HT-29 (cell line): ENCODE results near the gene WDR72. TPM values are rescaled to one million over a fixed set of nuclear protein-coding genes. Genes with fewer than 3 reads are reported as not detected.
A peak's percentile ranks its signal among the peaks of the same experiment; 100 is the strongest.

Experiments
- DNase-seq: peaks from one replicate; pipeline ENCODE4 v3.0.0-alpha.2; 2015; ENCODE audit warnings: low spot score
- total RNA-seq: library from RNA; depleted of rRNA; stranded (reverse); fragments of >200 nt; shearing (Covaris generic); gene quantifications from 2 replicates; pipeline ENCODE4 v1.2.3, GENCODE V29; 2014

Gene WDR72
- total RNA-seq, 1 experiment from 2014 or later = 1.0 TPM

DNA sequence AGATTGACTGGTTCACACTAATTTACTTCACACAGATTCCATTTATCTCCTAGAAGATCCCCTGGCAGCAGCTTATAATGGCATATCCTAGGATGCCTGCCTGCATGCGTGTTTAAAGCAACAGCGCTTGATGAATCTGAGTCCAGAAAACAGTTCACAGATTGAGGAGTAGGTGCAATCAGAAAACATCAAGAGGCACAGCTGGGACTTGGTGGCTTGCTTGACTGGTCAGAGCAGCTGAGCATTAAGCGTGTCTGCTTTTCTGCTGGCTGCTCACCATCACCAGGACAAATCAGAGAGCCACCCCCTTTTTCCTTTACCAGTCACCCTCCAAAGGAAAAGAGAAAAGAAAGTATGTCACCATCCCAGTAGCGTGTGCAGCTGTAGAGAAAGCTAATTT is 223.6 kb downstream of the WDR72 start:
- peak; percentile 64 for DNase-seq

DNA sequence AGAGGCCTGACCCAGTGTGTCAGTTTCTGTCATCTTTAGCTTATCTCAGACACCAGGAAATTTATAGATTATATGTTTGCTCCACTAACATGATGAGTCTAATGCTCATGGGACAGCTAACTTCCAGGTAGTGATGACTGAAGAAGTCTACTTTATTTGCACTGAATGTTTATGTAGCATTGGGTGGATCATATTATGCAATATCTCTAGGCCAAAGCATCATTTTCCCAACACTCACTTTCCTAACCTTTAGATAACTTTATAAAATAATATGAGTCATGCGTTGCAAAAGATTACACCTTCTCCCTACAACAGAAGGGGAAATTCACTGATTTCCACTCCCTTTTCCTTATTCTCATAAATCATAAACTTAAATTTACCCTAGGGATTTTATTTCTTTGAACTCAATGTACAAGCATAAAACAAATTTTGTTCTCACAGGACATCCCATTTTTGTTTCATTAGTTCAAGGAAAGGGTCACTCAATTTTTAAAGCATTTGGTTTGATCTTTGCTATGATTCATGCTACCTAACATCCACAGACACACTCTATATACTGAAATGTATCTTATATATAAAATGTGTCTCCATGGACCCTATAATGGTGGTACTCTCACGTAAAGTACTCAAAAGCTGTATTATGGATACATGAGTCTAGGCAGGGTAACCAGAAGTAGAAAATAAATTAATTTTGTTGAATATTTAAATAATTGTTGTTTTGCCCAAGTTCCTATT is 225.2 kb downstream of the WDR72 start:
- peak; percentile 78 for DNase-seq

DNA sequence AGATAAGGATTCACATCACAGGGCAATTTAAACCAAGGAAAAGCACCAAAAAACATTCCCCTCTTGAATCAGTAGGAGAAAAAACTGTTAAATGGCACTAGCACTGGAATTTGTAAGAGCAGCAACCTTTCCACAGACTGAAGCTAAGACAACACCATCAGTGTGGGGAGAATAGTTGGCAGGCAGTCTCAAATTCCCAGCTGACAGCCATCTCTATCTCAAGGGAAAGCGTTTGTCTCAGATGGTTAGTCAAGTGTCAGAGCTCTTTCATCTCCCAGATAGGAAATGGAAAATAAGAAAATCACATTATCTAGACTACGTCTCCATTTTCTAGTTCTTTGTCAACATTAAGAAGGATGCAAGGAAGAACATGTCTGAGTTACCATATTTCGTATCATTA is 228.7 kb downstream of the WDR72 start:
- DNase-seq = no peak

DNA sequence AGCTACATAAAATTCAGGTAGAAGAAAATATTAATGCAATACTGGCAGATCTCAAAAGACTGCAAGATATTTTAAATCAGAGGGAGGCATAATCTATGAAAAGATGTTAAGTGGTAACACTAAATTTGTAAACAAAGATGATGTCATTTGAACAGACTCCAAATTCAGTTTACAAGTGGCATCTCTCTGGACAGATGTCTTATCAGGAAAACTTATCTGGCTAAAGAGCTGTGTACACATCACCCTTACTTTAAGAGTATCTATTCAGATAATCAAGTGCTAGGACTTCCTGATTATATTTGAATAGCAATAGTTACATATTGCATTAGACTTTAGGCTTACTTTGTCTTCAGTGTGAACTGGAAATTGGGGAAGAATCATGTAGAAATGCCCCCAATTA is 231.5 kb downstream of the WDR72 start:
- no peak for DNase-seq

DNA sequence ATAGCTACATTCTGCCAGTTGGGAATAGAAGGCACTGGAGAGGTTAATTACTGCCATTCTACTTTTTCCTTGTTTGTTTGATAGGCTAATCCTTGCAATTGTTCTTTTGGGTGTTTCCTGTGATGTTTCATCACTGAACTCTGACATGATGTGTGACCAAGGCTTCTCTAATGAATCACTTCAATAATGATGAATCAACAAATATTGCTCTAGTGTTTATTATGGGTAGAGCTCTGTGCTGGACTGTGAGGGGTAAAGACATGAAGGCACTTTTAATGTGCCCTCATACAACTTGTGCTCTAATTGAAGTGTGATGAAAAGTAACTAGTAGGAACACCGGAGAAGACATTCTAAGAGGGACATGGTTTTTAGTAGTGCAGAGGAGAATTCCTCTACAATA is 233.6 kb downstream of the WDR72 start:
- DNase-seq = no peak

DNA sequence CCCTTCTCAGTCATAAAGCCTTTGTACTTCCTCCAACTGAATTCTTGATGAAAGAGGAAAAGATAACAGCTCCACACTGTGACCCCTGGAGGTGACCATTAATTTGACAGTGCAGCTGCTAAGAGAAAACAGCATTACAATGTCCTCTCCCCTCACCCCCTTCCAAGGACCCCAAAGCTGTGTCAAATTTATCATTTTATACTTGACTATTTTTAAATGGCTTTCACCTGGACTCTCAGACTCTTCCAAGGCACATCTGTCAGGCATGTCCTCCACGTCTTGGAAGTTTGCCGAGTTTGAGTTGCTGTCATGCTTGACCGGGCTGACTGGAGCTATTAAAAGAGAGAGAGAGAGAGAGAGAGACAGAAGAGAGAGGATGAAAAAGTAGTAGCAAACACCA is 236.5 kb downstream of the WDR72 start:
- DNase-seq = no peak

DNA sequence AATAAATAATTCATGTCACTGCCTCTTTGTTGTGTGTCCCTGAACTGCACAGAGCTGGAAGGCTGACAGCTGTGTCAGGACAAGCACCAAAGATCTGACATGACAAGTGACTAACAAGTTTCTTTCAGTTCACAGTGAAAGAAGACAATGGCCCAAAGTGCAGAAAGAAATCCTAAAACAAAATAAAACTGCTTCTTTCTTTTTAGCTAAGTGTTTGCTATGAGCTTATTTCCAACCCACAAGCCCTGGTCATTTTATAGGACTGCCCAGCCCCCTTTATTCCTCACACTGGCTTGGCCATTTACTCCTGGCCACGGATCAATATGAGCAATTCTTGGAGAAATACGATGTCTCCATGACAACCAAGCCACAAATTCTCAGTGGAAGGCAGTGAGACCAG is 238.5 kb downstream of the WDR72 start:
- DNase-seq = no peak

DNA sequence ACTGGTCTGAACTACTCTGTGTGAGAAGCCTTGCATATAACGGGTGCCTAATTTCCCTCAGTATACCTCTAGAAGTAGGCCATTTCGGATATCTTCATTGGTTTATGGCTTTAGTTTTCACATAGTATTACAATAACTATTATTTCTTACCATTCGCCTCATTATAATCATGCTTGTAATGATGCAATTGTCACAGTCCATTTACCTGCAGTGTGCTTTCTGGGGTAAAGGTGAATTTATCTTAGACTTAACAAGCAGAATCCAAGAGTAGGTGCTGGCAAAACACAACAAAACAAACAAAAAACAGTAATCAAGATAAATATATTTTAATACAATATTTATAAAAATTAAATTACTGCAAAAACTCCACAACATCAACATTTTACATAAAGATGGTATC is 246.0 kb downstream of the WDR72 start:
- DNase-seq = no peak

DNA sequence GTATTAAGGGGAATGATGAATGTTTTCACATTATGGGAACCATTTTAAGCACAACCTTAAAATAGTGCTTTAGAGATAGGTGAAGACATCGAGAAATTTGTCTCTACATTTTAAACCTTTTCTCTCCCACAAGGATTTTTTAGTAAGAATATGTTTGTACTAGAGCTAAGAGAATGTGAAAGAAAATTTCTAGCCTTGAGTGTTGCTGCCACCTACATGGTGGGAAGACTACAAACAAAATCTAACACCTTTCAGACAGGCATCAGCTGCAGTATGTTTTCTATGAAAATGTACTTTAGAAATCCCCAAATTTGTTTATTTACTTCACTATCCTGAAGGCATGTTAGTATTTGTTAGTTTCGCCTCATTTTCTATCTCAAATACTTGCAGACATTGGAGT is 247.4 kb downstream of the WDR72 start:
- DNase-seq = peak; percentile 28

DNA sequence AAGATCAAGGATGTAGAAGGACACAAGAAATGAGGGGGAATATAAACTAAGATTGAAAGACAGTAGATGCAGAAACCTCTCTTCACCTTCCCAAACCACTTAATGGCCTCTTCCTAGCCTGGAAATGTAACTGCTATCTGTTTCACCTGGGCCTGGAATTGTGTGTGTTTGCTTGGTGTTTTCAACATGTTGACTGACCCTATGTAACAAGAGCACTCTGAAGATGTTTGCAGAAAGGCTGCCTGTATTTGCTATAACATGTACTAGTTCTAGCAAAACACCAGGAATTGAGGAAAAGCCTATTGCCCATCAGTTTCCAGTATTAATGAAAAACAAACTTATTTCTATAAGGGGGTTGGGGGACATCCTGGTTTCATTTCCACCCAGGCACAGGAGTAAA is 248.3 kb downstream of the WDR72 start:
- no peak for DNase-seq

DNA sequence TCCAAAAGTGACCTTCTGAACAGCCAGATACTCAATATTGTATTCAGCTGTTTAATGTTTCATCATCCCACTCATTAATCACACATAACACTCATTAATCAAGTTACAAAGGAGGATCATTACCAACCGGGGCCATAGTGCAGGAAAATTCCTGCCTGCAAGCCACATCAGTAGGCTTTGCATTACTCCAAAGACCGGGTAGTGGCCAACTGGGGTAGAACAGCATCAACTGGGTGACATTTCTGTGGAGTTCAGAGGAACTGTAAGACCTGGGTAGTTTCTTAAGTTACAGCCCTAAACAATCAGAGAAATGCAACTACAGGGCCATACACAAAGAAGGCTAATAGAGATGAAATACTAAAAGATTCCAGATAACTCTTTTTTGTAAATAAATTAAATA is 253.1 kb downstream of the WDR72 start:
- peak; percentile 37 for DNase-seq

DNA sequence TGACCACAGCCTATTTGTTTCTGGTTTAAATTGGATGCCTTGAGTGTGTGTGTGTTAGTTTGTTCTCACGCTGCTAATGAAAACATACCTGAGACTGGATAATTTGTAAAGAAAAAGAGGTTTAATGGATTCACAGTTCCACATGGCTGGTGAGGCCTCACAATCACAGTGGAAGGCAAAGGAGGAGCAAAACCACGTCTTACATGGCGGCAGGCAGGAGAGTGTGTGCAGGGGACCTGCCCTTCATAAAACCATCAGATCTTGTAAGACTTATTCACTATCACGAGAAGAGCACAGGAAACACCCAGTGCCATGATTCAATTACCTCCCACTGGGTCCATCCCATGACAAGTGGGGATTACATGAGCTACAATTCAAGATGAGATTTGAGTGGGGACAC is 260.5 kb downstream of the WDR72 start:
- no peak for DNase-seq

DNA sequence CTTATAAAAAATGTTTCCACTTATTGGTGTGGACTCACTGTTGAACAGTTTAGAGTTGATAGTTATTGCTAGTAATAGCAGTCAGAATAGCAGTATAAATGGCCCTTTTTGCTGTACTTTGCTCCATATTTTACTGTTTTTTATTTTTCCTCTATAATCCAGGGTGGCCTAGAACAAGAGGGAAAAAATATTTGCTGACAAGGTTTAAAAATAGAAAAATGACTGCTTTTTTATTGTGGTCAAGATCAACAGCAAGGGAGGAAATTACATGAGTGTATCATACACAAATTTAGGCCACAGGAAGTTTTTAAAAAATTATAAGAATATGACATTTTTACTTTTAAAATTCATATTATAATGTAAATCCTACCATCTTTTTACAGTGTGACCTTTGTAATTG is 269.1 kb downstream of the WDR72 start:
- no peak for DNase-seq

DNA sequence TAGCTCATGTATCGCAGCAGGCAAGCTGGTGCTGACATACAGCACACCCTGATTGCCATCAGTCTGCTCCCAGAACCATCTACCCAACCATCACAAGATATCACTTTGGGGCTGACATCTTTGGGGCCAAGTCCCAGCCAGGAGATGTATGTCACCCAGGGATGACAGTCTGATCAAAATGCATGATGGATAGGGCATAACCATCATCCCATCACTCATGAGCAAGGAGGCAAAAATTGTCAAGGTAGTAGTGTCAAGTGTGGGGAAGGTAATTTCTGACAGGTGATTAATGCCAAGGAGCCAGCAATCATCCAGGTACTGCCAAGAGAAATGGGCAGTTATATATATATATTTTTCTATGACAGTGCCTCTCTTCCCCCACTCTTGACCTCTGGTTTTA is 277.4 kb downstream of the WDR72 start:
- DNase-seq = no peak

DNA sequence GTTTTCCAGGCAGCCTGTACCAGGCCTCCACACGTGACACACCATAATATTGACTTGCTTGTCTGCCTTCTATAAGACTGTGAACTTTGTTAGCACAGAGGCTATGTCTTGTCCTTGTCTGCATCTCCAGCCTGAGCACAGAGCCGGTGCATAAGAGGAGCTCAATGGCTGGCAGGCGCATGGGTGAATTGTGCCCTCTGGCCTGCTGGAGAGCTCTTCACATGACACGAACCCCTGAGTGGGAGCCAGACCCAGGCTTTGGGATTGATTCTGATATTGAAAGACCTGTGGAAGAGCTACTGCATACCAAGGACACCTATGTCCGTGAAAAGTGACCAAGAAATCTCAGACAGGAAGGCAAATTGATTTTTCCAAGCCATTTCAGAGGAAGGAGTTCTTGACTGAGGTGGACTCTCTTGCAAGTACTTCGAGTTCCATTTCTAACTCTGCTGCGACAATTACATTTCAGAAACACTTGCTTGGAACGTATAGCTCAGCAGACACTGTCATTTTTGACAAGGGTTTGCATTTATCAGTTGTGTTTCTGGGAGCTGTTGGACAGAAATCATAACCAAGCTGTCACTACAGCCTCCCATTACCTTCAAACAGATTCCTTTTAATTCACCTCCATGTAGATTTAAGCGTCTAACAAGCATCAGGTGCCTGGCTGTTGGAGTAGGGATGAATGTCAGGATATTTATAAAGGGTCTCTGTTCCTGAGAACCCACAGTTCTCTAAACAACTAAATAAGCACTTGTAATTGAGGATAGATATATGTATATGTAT is 281.3 kb downstream of the WDR72 start:
- DNase-seq = no peak

DNA sequence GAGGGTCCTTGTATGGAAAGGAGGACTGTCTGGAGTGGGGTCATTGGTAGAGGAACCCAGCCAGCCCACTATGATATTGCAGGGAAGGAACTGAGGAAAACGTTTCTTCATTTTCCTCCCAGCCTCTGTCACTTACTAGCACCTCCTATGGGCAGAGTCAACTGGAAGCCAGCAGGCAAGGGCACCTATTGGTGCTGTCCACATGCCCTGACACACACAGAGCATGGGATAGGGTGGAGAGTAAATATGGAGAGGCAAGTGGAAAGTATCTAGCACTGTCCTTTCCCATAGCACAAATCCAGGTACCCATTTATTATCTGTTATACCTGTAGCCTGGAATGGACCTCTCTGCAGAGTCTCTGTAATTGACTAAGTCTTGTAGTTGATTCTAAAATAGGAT is 285.6 kb downstream of the WDR72 start:
- no peak for DNase-seq

DNA sequence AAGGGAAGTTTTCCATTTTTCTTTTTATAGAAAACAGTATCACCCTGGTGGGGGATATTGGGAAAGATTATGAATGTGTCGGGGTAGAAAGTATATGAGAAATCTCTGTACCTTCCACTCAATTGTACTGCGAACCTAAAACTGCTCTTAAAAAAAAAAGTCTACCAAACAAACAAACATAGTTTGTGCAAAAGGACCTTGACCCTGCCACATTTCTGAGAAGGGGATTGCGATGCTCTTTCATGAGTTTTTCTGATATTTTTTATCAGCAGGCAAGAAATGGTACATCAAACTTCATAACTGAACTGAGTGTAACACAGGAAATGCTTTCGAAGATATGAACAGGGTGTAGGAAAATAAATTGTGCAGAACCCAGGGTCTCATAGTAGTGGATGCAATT is 286.0 kb downstream of the WDR72 start:
- DNase-seq = no peak

DNA sequence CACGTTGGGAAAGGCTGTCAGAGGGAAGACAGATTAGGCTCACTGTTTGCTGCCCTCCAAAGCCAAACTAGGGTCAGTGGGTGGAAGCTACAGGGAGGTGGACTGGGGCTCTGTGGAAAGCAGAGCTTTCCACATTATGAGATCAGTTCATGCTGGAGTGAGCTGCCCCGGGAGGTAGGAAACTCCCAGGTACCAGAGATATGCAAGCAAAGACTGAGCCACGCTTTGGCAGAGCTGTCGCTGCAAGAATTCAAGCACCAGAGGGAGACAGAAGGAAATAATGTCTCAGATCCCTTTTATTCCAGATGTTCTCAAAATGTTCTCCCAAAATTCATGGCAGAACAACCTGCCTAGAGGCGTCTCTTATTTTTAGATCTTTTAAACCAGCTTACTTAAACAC is 286.6 kb downstream of the WDR72 start:
- DNase-seq = no peak

DNA sequence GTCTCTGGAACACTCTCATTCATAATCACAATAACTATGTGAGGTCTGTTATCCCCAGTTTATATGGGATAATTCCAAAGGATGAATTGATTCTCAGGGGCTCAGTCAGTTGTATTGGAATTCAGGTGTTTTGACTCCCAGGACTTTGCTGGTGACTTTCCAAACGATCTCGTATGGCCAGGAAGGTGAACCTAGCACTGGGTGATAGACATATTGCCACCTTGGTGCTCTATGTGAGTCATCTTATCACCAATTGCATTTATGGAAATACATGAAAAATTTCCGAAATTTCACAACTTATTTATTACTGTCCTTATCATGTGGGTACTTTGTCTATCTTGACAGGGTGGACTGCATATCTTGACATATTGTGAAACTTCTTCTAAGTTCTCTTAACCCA is 287.3 kb downstream of the WDR72 start:
- DNase-seq = no peak

DNA sequence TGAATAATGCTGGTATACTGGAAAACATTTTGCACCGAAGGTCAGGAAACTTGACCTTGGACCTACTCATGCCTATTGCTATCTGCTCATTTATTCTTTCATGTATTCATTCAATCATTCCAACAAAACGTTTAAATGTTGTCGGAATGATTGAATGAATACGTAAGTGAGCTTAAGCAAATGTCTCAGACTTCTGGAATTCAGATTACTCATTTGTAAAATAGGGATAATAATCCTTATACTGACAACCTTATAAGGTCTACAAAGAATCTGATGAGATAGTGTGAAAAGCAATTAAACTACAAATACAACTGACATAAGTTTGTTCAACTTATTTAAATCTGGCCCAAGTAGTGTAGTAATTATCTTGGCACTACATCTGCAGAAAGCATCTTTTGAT is 288.7 kb downstream of the WDR72 start:
- DNase-seq = no peak

DNA sequence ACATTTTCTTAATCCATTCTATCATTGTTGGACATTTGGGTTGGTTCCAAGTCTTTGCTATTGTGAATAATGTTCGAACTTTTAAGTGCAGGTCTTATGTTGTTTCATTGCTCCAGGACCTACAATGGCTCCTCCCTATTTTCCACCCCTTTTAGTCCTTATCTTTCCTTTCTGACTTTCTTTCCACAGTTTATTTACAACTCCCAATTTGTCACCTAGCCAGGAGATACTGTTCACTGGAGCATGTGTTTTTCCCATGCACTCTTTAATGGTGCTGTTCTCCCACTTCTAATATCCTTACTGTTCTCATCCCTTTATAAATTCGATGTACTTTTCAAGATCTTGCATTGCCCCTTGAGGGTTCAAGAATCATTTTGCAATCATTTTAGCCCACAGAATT is 290.0 kb downstream of the WDR72 start:
- DNase-seq = no peak
